ENCODE results near the gene GLDN.

DNA sequence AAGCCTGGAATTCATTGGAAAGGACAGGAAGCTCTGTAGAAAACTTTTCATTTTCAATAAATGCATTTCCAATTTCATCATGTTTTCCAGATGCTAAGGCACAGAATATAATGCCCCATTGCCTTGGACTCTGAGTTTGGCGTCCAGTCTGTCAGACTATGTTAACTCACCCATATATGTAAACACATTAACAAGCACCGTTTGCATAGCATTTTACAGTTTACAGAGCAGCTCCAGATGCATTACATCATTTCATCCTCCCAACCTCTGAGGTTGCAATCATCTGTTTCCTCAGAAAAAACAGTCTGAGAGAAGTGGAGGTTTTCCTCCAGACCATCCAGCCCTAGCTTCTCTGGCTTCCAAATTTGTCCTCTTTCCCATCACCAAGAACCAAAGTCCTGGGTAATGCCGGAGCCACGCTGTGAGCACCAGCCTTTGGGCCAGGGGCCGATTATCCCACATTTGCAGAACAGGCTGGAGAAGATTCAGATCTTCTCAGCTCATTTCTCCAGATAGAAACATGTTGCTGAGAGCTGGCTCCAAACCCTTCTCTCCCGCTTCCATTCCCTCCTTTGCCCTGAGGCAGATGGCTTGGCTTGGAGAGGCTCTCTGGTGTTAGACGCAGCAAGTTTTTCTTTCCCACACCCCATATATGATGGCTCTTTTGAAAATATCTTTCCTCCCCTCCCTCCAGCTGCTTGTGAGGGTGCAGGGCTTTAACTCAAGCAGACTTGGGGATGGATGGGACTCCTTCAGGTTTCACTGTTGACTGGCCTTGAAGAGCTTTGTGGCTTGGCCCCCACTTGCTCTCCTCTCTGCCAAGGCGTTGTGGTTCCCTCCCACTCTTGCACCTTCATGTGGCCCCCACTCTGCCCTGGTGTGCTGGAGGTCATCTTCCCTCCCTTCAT is 29.0 kb upstream of the GLDN start:
- TF ChIP-seq, protein P1, sequence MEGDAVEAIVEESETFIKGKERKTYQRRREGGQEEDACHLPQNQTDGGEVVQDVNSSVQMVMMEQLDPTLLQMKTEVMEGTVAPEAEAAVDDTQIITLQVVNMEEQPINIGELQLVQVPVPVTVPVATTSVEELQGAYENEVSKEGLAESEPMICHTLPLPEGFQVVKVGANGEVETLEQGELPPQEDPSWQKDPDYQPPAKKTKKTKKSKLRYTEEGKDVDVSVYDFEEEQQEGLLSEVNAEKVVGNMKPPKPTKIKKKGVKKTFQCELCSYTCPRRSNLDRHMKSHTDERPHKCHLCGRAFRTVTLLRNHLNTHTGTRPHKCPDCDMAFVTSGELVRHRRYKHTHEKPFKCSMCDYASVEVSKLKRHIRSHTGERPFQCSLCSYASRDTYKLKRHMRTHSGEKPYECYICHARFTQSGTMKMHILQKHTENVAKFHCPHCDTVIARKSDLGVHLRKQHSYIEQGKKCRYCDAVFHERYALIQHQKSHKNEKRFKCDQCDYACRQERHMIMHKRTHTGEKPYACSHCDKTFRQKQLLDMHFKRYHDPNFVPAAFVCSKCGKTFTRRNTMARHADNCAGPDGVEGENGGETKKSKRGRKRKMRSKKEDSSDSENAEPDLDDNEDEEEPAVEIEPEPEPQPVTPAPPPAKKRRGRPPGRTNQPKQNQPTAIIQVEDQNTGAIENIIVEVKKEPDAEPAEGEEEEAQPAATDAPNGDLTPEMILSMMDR (IDR thresholded peaks at IDR 0.05) = no peak
- TF ChIP-seq POLR2A (IDR thresholded peaks at IDR 0.05) (no peak), POLR2AphosphoS5 (IDR thresholded peaks at IDR 0.05; ENCODE audit: insufficient read depth in 1 of 2, low read depth in 1 of 2) (no peak)

Measured in vagina (tissue), 2 donors.